Neural progenitor cell (in vitro differentiated cells): ENCODE data around the gene GNB1.

ENCODE experiments used
- EZH2phosphoT487 ChIP-seq: fragments of 200-600 bp; sonication (generic); IDR thresholded peaks from 2 replicates; pipeline ENCODE4 v1.6.1; 2017; ENCODE audit warnings: antibody characterized with exemption
- TF ChIP-seq, protein P1 (sequence below): fragments of 200-600 bp; sonication (generic); IDR thresholded peaks from 2 replicates; pipeline ENCODE4 v1.5.1; 2017; ENCODE audit warnings: antibody characterized with exemption, mild to moderate bottlenecking

DNA sequence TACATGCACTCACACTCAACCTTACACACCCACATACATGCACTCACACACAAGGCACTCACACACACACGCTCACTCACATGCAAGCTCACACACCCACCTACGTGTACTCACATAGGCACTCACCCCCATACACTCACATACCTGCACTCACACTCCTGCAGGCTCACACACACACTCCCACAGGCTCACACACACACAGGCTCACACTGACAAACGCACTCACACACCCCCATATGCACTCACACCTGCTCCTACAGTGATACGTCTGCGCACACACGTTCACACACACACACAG lies 47.3 kb upstream of the GNB1 start:
- TF ChIP-seq, protein P1, sequence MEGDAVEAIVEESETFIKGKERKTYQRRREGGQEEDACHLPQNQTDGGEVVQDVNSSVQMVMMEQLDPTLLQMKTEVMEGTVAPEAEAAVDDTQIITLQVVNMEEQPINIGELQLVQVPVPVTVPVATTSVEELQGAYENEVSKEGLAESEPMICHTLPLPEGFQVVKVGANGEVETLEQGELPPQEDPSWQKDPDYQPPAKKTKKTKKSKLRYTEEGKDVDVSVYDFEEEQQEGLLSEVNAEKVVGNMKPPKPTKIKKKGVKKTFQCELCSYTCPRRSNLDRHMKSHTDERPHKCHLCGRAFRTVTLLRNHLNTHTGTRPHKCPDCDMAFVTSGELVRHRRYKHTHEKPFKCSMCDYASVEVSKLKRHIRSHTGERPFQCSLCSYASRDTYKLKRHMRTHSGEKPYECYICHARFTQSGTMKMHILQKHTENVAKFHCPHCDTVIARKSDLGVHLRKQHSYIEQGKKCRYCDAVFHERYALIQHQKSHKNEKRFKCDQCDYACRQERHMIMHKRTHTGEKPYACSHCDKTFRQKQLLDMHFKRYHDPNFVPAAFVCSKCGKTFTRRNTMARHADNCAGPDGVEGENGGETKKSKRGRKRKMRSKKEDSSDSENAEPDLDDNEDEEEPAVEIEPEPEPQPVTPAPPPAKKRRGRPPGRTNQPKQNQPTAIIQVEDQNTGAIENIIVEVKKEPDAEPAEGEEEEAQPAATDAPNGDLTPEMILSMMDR = no peak
- TF ChIP-seq EZH2phosphoT487 = no peak
